Right renal pelvis (tissue), 4 donors: ENCODE measurements around the gene MBTPS1. TPM values are rescaled to one million over a fixed set of nuclear protein-coding genes. Genes with fewer than 3 reads are reported as not detected.

Source experiments
- DNase-seq, 4 donors: peaks; one replicate each; pipeline ENCODE4 v3.0.0-alpha.2; 2013; ENCODE audit warnings: low read depth in 4 of 4, low spot score in 3 of 4, missing footprints in 1 of 4
- polyA plus RNA-seq, 4 donors: library from polyadenylated mRNA; unstranded; fragments of 120-200 nt; gene quantifications; one replicate each; pipeline ENCODE4 v1.2.1, GENCODE V29; 2013; ENCODE audit not compliant: insufficient read length in 4 of 4

The MBTPS1 gene
- polyA plus RNA-seq, 4 donors, result 112 to 115 (median 115) TPM

GRCh38 chr16:84040823-84041820 lies 75.6 kb downstream of the MBTPS1 start:
- DNase-seq, result no peak

DNA sequence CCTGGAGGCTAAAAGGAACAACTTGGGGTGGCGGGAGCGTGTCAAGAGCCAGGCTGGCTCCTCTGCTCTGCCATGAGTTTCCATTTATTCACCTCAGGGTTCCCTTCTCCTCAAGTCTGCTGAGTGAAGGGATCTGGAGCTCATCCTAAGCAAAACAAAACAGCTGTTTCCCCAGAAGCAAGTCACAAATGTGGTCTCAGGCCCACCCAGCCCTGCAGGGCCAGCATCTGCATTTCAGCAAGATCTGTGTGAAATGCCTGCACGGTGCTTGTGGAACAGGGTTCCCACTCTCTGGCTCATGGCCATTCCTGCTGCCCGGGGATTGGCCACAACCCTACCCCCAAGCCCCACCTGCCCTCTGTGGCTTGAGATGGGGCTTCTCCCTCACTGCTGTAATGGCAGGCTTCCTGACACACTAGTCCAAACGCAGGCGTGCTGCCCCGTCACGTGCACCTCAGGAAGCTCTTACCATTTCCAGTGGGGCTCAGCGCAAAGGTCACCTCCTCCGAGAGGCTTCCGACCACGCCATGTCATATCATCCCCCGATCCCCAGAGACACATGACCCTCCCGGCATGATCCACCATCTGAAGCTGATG lies 76.4 kb downstream of the MBTPS1 start:
- no peak for DNase-seq

GRCh38 chr16:84039696-84040095 lies 77.0 kb downstream of the MBTPS1 start:
- no peak for DNase-seq

GRCh38 chr16:84038469-84038868 lies 78.3 kb downstream of the MBTPS1 start:
- no peak for DNase-seq

DNA sequence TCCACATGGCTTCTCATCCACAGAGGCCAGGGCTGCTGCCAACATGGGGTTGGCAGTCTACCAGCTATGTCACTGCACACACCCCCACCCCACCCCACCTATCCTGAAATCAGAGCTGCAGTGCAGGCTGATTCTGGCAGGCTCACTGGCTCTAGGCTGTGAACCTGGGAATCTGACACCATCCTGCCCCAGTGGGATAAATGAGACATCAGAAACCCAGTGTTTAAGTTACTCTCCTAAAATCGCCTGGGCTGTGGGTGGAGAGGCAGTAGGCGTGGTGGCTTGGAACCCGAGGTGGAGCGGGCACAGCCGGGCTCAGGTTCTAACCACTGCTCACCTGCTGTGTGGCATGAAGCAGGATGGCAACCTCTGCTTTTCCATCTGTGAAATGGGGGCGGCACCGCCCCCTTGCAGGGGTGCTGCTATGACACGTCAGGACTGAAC lies 79.7 kb downstream of the MBTPS1 start:
- DNase-seq, result no peak

DNA sequence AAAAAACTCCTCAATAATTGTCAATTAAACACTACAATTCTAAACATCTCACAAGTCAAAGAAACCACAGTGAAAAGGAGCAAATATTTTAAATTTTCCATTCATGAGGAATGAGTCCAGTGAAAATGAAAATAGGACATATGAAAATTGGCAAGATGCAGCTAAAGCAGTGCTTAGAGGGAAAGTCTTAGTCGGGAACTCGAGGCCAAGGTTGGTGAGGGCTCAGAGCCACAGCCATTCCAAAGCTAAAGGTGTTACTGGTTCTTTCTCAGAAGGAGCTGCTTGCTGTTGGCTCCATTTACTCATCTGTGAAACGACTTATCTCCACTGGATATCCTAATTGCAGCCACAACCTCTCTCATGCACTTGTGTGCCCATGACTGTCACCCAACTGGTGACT lies 80.6 kb downstream of the MBTPS1 start:
- DNase-seq, result no peak

GRCh38 chr16:84034516-84034915 lies 82.2 kb downstream of the MBTPS1 start:
- DNase-seq, result no peak

GRCh38 chr16:84033251-84034195 lies 83.2 kb downstream of the MBTPS1 start:
- no peak for DNase-seq

GRCh38 chr16:84032458-84033178 lies 84.1 kb downstream of the MBTPS1 start:
- DNase-seq, result no peak

DNA sequence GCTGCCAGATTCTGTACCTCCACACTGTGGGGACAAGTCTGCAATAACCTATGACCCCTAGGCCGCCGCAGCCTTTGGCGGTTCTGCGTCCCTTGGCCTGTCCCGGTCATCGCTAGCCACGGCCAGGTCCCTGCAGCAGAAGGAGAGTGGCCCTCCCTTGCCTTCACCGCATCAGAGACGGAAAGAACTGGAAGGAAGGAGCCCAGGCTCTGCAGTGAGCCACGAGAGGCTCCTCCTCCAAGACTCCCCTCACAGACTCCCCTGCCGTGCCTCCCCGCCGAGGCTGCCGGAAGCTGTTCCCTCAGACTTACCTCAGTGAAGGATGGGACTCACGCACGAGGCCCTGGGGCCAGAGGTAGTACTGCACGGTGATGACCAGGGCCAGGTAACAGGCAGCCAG lies 85.2 kb downstream of the MBTPS1 start:
- DNase-seq, result no peak

GRCh38 chr16:84029297-84030047 lies 87.3 kb downstream of the MBTPS1 start:
- no peak for DNase-seq

GRCh38 chr16:84027625-84028024 lies 89.1 kb downstream of the MBTPS1 start:
- DNase-seq, result no peak

DNA sequence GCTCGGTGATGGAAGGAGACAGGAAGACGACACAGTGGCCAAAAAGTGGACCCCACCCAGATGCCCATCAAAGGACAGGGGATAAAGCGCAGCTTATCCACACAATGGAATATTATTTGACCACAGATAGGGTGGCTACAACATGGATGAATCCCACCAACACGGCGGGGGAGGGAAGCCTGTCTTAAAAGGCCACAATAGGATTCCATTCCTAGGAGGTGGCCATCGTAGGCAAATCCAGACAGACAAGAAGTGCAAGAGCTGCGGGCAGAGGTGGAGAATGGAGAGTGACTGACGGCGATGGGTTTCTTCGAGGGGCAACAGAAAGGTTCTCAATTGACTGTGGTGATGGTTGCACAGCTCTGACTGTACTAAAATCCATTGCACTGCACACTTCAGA lies 90.1 kb downstream of the MBTPS1 start:
- no peak for DNase-seq

GRCh38 chr16:84024854-84025253 lies 91.9 kb downstream of the MBTPS1 start:
- DNase-seq, result no peak

DNA sequence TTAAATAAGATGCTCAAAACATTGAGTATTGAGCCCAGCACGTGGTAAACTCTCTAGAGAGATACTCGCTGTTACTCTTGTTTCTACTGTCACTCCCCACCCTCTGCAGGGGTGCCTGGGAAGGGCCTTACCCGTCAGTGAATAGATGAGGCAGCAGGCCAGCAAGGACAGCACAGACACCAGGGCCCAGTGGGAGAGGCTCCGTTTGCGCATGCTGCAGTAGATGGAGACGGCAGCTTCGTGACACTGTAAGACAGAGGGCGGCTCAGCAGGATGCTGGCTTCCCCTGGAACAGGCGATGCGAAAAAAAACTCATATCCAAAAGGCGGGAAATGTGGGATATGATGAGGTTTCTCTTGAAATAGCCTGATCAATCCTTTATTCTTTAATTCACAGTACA lies 94.1 kb downstream of the MBTPS1 start:
- DNase-seq, result no peak

- no peak for DNase-seq
Observed at GRCh38 chr16:84021488-84021887, 95.3 kb downstream of the MBTPS1 start.

GRCh38 chr16:84020353-84020752 lies 96.4 kb downstream of the MBTPS1 start:
- no peak for DNase-seq

- DNase-seq, result no peak
Observed at GRCh38 chr16:84018710-84019109, 98.0 kb downstream of the MBTPS1 start.

GRCh38 chr16:84016477-84016876 lies 100.3 kb downstream of the MBTPS1 start:
- DNase-seq, result no peak
